ENCODE data around the gene SPEG.

DNA sequence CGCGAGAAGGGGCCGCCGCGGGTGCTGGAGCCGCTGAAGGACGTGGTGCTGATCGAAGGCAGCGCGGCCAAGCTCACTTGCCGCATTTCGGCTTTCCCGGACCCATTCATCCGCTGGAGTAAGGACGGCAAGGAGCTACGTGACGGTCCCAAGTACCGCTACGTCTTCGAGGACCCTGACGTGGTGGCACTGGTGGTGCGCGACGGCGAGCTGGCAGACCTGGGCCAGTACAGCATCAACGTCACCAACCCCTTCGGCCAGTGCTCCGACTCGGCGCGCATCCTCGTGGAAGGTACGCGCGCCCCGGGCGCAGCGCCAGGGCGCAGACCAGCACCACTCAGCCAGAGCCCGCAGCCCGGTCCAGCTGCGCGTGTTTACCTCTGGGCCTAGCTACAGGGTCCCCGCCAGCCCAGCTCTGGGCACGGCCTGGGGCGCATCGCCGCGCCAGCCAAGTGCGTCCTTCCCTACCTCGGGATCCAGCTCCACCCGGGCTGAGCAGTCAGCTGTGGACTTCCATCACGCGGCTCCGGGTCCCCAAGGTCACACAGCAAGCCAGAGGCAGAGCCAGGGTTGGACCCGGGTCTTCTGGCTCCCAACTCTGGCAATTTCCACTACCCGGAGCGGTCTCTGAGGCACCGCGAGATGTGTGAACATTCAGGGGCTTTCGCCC, 62.3 kb downstream of the SPEG start:
- TF ChIP-seq POLR2AphosphoS5 (IDR thresholded peaks at IDR 0.05; ENCODE audit: low read depth) (no peak), ZNF331 (CRISPR knock-in tag; IDR thresholded peaks at IDR 0.05; ENCODE audit: low read depth) (no peak), CREB1 (CRISPR knock-in tag; IDR thresholded peaks at IDR 0.05; ENCODE audit: low read depth) (no peak), EZH2phosphoT487 (IDR thresholded peaks at IDR 0.05; ENCODE audit: unreplicated experiment) (no peak), JUNB (IDR thresholded peaks at IDR 0.05; ENCODE audit: unreplicated experiment) (no peak), EZH2 (IDR thresholded peaks at IDR 0.05; ENCODE audit: low read depth, unreplicated experiment) (no peak), NANOG (IDR thresholded peaks at IDR 0.05; ENCODE audit: borderline replicate concordance) (no peak)
- TF ChIP-seq, protein P1, sequence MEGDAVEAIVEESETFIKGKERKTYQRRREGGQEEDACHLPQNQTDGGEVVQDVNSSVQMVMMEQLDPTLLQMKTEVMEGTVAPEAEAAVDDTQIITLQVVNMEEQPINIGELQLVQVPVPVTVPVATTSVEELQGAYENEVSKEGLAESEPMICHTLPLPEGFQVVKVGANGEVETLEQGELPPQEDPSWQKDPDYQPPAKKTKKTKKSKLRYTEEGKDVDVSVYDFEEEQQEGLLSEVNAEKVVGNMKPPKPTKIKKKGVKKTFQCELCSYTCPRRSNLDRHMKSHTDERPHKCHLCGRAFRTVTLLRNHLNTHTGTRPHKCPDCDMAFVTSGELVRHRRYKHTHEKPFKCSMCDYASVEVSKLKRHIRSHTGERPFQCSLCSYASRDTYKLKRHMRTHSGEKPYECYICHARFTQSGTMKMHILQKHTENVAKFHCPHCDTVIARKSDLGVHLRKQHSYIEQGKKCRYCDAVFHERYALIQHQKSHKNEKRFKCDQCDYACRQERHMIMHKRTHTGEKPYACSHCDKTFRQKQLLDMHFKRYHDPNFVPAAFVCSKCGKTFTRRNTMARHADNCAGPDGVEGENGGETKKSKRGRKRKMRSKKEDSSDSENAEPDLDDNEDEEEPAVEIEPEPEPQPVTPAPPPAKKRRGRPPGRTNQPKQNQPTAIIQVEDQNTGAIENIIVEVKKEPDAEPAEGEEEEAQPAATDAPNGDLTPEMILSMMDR (conservative IDR thresholded peaks at IDR 0.05; ENCODE audit: low read depth in 2 of 2), result no peak
- TF ChIP-seq, protein P2, sequence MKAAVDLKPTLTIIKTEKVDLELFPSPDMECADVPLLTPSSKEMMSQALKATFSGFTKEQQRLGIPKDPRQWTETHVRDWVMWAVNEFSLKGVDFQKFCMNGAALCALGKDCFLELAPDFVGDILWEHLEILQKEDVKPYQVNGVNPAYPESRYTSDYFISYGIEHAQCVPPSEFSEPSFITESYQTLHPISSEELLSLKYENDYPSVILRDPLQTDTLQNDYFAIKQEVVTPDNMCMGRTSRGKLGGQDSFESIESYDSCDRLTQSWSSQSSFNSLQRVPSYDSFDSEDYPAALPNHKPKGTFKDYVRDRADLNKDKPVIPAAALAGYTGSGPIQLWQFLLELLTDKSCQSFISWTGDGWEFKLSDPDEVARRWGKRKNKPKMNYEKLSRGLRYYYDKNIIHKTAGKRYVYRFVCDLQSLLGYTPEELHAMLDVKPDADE (IDR thresholded peaks at IDR 0.05), result no peak
- TF ChIP-seq, protein P3, sequence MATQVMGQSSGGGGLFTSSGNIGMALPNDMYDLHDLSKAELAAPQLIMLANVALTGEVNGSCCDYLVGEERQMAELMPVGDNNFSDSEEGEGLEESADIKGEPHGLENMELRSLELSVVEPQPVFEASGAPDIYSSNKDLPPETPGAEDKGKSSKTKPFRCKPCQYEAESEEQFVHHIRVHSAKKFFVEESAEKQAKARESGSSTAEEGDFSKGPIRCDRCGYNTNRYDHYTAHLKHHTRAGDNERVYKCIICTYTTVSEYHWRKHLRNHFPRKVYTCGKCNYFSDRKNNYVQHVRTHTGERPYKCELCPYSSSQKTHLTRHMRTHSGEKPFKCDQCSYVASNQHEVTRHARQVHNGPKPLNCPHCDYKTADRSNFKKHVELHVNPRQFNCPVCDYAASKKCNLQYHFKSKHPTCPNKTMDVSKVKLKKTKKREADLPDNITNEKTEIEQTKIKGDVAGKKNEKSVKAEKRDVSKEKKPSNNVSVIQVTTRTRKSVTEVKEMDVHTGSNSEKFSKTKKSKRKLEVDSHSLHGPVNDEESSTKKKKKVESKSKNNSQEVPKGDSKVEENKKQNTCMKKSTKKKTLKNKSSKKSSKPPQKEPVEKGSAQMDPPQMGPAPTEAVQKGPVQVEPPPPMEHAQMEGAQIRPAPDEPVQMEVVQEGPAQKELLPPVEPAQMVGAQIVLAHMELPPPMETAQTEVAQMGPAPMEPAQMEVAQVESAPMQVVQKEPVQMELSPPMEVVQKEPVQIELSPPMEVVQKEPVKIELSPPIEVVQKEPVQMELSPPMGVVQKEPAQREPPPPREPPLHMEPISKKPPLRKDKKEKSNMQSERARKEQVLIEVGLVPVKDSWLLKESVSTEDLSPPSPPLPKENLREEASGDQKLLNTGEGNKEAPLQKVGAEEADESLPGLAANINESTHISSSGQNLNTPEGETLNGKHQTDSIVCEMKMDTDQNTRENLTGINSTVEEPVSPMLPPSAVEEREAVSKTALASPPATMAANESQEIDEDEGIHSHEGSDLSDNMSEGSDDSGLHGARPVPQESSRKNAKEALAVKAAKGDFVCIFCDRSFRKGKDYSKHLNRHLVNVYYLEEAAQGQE (IDR thresholded peaks at IDR 0.05; ENCODE audit: unreplicated experiment), result no peak

Data from GM23338 (cell line).